ELF-1 (cell line): Measurements from ENCODE around the gene INSYN1.

Source experiments
- DNase-seq: peaks from one replicate; pipeline ENCODE4 v3.0.0-alpha.2; 2016; ENCODE audit warnings: low read depth, low spot score

The INSYN1 gene

DNA sequence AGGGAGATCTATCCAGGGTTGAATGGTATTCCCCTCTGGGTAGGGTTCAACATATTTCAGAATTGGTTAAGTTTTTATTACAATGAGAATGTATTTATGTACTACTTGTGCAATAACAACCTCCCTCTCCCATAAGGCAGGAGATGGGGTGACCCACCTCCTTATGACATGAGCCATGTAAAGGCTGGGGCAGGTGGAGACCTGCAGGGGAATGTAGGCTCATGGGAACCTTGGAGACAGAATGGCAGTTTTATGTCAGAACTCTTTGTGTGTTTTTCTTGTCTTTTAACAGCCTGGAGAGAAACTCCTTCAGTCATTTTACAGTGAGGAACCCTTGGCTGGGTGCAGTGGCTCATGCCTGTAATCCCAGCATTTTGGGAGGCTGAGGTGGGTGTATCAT lies 24.6 kb upstream of the INSYN1 start:
- DNase-seq, result no peak

DNA sequence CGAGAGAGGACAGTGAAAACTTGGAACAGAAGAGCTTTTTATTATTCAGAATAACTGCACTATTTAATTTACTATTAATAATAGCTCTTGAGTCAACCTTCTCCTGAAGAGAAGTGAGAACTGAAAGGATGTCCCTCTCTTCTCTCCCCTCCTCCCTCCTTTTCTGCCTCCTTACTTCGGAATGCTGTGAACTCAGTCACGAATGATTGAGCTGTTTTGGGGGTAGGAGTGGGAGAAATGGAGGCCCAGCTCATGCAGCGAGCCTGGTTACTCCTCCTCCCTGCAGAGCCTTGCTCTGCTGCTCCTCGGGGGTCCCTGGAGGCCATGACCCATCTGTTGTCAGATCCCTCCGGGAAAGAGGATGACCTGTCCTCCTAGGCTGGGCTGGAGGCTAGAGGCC lies 20.3 kb upstream of the INSYN1 start:
- no peak for DNase-seq

DNA sequence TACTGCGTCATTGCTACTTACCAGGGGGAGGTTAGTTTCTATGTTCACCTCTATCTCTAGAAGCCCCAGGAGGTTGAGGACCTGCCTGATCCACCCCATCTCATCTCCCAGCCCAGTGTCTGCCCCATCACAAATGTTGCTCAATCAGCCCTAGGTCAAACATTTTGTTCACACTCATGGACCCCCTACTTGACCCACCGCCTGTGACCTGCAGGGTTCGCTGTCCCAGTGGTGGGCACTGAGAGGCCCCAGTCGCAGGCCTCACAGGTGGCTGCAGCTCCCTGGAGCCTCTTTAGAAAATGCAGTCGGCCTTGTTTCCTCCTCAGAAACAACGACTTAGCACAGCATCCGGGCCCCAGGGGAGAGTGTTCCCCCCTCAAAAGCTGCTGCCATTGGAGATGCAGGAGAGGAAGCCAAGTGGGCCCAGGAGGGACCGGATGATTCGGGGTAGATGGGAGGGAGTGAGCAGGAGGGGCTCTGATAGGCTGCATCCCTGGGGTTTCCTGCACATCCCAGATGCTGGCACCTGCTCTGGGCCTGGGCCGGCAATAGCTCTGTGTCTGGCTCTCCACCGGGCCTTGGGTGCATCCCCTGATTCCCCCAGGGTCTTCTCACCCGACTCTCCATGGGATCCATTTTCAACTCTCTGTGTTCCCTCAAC lies 18.4 kb upstream of the INSYN1 start:
- DNase-seq, result no peak

DNA sequence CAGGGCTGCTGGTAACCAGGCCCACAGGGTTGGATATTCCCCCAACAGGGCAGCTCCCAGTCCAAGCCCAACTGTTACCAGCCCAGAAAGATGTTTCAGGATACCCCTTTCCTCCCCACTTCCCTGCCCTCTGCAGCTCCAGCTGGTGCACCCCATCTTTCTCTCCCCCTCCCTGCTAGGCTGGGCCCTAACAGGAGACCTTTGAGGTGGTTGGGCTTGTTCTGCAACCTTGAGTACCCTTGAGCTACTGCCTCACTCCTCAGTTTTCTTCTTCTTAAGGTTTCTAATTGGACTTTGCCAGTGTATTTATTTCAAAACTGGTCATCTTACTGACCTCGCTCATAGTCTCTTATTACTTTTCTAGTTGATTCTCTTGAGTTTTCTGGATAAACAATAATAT lies 16.9 kb upstream of the INSYN1 start:
- no peak for DNase-seq

DNA sequence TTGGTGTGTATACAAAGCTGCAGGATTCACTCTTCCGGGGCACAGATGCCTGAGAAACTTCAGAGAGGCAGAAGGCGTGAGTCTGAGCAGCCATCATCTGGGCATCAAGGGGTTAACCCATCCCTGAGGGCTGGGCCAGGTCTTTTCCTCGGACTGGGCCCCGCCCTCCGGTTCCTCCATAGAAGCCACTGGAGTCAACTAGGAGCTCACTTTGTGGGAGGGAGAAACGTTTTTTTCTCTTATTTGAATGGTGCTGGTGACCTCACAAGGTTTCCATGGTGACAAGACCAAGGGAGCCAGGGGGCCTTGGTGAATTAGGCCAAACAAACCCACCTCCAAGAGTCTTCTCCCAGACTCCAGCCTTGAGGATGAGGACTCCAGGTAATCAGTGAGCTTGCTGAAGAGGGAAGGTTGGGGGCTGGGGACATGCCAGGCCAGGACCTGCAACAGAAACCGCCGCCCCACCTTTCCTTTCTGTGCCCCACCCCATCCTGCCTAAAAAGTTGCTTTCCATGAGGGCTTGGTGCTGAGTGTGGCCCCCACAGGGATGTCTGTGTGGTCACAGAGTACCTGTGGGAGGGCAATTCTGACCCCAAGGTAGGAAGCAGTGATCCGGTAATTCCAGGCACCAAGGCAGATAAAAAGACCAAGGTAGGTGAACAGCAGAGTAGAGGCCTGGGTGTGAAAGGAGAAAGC lies 14.8 kb upstream of the INSYN1 start:
- peak; percentile 68 for DNase-seq

DNA sequence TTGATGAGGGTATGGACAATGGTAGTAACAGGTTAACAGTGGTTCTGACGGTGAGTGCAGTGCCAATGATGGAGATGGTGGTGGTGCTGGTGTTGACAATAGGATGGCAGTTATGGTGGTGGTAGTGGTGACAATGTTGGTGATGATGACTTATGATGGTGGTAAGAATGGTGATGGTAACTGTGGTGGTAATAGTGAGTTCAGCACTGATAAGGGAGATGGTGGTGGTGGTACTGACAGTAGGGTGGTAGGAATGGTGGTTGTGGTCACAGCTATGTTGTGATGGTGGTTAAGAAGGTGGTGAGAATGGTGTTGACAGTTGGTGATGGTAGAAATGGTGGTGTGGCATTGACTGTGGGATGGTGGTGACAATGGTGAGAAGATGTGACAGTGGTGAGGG lies 13.4 kb upstream of the INSYN1 start:
- DNase-seq, result no peak

DNA sequence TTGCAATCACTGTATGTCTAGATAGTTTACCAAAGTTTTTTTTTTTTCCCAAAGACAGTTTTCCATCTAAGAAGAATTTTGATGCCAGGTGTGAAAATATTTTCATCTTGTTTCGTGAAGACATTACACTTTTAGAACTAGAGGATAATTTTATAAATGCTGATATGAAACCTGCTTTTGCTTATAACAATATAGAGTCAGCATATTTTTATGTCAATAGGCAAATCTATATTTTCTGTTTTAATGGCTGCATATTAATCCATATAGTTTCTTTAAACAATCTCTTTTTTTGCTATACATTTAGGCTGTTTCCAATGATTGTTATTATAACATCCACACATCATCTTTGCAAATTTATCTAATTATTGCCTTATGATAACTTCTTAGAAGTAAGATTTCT lies 12.6 kb upstream of the INSYN1 start:
- DNase-seq, result no peak

DNA sequence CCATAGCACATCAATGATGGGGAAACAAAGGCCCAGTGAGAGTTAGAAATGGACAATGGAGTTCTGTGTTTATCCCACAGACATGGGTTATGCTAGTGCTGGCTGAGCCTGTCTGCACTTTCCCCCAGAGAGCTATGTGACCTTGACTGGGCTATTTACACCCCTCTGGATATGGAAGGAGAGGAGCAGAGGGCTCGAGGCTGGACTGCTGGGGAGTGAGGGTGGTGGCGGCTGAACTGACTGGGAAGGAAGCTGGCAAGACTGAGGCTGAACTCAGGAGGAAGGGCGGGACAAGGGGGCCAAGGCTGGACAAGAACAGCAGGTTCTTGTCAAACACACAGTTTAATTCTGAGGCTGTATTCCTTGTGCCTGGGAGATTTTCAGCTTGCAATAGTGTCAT lies 10.8 kb upstream of the INSYN1 start:
- no peak for DNase-seq

DNA sequence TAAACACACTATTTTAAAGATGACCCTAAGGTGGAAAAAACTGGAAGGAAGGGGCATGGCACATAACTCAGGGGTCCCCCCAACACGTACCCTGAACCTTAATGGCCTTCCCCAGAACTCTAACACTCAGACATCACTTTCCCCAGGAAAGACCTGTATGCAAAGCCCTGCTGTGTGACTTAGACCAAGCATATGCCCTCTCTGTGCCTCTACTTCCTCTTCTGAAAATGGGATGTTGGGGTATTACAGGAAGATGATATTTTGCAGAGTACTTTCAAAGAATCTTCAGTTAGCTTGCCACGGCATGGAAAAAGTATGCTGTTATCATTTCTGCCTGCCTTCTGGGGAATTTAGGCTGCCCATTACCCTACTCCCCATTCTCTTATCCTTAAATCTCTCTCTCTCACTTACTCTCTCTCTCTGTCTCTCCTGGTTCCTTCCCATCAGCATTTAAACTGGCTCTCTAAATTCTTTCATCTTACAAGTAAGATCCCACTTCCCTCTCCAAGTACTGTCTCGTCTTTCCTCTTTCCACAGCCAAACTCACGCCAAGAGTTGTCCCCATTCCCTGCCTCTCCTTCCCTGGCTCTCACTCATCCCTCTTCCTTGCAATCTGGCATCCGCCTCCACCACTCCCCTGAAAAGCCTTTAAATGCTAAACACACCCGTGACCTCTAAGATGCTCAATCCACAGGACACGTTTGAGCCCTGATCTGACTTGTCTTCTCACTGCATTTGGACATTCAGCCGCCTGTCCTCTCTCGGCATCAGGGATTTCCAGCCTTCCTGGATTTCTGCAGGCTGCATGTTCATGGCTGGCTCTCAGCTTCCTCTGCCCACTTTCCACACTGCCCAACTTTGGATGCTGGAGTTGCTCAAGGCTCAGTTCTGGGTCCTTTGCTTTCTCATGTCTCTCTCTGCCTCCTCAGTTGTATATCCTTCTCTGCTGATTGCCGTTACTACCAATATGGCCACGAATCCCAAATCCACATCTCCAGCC lies 7.5 kb upstream of the INSYN1 start:
- DNase-seq, result no peak

DNA sequence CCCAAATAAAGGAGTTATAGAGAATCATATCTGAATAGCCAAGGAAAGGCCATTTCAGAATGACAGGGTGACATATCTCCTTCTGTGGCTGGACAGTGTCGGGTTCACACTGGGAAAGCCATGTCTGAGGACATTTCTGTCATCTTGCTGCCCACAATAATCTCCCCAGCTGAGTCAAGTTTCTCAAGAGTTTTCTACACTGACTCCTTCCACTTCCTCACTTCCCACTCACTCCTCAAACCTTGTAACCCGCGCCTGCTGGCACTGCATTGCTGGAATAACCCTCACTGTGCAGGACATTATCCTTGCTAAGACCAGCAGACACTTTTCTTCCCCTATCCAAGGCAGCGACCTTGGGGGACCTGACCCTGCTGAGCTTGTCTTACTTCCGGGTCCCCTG lies 5.3 kb upstream of the INSYN1 start:
- no peak for DNase-seq

DNA sequence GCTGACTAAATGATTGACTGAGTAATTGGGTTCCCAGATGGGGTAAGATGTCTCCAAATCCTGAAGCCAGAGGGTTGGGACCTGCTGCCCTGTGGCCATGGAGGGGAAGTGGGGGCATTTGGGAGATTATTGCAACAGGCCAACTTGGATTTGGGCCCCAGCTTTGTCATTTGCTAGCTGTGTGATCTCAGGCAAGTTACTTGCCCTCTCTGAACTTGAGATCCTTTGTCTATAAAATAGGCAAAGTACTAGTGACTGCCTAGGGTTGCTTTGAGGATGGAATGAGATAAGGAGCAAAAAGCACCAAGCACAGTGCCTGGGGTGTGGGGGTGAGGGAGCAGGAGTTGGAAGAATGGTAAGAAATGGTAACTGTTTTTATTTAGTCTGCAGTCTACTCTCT lies 4.4 kb upstream of the INSYN1 start:
- no peak for DNase-seq

DNA sequence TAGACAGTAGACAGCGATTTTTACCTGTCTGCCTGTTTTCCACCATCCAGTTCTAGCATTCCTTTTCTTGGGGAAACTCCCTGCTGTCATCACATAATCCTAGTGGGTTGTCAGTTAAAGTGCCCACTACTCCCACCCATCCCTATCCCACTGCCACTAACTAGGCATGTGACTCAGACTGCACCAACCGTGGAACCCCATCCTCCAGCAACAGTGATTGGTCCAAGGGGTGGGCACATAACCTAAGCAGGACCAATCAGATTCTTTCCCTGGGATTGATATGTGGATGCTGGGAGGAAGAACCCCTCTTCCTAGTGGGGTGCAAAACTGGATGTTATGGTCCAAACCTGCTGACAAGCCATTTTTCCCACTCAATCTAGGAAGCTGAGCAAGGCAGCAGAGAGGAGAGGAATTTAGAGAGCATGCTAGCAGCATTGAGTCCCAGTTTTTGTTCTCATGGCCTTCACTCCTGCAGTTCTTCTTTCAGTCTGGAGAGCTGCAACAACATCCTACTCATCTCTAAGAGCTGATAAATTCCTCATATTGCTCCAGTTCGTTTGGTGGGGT lies 3.9 kb upstream of the INSYN1 start:
- DNase-seq, result no peak

DNA sequence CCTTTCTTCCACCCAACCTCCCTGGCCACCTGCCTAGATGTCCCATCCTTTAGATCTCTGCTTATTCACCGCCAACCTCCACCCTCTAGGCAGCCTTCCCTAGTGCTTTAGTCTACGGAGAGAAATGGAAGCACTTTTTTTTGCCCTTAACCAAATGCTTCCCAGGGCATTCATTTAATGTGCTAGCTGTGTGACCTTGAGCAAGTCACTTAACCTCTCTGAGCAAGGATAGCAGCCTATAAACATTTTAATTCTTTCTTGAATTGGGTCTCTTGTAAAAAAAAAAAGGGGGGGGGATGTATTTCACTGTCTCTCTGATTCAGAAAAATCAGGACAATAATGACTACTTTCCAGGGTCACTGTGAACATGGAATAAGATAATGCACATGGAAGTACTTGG lies 3.2 kb upstream of the INSYN1 start:
- no peak for DNase-seq

DNA sequence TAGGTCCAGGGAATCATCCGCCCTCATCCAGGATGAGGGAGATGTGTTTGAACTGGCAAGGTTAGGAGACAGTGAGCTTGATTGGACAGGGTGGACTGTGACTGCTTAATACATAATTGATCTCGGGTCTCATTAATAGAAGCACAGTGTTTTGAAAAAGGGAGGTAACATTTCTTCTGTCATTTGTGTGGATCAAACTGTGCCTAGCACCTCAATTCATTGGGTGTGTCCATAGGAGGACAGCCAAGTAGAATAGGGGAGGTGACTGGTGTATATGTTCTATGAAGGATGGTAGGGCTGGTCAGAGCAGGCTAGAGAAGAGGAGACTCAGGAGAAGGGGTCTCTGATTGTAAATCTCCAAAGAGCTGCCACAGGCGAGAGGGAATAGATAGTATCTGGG lies 2.8 kb upstream of the INSYN1 start:
- no peak for DNase-seq

DNA sequence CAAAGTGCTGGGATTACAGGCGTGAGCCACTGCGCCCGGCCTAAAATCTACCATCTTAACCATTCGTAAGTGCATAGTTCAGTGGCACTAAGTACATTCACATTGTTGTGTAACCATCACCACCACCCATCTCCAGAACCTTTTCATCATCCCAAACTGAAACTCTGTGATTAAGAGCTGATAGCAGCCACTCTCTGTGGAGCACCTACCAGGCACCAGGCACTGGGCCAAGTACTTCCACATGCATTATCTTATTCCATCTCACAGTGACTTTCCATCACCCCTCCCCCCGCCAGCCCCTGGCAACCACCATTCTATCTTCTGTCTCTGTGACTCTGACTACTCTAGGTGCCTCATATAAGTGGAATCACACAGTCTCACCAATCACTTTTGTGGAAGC lies 2.3 kb upstream of the INSYN1 start:
- no peak for DNase-seq

DNA sequence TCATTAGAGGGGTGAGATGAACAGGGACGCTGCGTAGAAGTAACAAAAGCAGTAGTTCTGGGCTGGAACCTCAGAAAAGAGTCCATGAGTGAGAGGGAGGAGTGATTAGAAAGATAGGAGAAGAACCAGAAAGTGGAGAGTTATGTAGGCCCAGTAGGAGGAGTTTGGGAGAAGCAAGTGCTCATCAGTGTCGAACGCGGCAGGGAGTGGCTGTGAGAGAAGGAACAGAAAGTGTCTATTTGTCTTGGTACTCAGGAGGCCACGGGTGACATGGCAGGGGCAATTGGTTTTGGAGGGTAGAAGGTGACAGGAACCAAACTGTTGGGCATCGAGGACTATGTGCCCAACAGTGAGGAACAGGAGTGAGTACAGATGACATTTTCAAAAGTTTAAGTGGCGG lies 1.3 kb upstream of the INSYN1 start:
- no peak for DNase-seq

DNA sequence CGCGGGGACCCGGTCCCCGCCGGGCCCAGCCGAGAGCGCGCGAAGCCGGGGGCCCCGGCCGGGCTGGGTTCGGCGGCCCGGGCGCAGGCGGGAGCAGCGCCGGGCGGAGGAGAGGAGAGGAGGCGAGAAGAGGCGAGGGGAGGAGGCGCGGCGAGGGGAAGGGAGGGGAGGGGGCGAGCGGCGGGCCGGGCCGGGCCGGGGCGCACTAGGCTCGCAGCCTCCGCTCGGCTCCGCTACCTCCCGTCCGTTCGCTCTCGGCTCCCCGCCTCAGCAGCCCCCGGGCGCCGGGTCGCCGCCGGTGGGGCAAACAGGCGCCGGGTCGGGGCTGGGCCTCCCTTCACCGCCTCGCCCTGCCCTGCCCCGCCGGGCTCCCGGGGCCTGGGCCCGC lies 351 bp downstream of the INSYN1 start:
- DNase-seq, result no peak

DNA sequence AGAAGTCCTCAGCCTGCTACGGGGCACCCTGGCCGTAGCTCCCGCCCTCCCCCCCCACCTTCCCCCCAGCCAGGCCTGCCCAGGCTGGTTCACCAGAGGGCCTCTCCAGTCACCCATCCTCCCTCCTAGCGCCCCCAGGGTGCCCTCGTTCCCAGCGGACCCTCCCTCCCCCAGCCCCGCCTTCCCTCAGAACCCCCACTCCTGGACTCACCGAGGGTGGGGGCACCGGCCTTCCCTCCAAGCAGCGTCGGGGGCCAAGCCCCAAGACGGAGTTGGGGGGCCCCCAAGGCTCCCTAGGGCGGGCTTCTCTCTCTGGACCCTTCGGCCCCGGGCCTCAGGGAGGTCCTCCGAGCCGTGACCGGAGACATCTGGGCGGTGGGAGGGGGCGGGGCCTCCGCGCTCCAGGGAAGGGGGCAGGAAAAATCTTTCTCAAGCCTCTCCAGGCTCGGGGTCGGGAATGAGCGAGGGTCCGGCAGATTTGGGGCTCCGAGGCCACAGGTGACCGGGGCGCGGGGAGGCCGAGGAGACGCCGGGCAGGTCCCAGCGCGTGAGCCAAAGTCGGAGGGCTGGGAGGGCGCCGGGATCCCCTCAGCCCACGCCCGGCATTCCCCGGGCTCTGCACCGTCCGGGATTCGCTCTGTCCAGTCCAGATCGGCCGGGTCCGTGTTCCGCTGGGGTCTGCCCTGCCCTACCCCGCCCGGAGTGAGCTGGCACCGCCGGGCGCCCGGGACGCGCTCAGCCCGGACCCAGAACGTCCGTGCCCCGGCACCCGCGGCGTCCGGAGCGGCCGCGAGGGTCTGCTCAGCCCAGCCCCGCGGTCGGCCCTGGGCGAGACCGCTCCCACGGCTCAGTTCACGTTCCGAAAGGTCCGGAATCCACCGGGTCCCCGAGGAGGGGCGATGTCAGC lies 999 bp downstream of the INSYN1 start:
- no peak for DNase-seq

DNA sequence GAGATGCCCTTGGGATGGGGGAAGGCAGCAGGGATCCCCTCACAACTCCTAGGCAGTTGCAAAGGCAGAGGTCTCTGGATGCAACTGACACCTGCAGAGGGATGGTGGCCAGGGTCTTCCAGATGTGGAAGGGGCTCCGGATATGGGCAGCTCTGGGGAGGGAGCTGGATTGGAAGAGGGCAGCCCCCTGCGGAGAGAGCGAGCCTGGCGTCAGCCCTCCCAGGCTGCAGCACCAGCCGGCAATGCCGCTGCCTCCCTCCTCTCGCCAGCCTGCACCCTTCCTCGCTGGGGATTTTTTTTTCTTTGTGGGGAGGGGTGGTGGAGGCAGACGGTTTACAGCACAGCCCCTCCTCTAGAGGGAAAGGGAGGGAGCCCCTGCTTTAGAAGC lies 1.6 kb downstream of the INSYN1 start:
- no peak for DNase-seq

DNA sequence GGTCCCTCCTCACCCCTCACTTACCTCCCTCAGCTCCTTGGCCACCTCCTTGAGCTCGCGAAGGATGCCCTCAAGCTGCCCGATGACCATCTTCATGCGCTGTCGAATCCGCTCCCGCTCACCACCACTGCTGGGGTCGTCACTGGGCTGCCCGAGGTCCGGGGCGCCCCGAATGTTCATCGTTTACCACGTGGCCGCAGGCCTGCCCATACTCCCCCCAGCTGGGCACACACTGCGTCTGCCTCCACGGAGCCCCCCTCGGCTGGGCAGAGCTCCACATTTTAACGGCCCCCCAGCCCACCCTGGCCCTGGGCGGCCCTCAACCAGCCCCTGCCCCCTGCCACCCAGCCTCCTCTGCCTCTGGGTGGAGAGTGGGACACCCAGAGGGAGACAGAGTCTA lies 2.2 kb downstream of the INSYN1 start:
- DNase-seq, result no peak

DNA sequence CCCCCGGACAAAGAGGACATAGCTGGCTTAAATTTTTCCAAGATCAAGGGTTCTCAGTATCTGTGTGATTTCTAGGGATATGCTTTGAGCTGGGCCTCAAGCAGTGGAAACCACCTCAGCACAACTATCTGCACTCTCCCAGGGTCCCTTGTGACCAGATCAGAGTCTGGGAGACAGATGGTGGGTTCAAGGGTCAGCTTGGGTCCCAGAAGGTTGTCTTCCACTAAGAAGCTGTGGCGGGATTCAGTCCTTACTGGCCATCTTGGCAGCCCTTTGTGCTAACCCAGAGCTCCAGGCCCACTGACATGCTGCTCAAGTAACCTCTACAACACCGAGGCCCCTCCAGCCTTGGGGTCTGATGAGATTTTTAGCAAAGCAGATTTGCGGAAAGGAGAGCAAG lies 2.7 kb downstream of the INSYN1 start:
- DNase-seq, result no peak
